ENCODE measurements around the gene CFAP77.

CFAP77 gene

GRCh38 chr9:132440735-132441134 lies 30.7 kb downstream of the CFAP77 start:
- DNase-seq (ENCODE audit: low spot score), result no peak
- TF ChIP-seq, protein P1, sequence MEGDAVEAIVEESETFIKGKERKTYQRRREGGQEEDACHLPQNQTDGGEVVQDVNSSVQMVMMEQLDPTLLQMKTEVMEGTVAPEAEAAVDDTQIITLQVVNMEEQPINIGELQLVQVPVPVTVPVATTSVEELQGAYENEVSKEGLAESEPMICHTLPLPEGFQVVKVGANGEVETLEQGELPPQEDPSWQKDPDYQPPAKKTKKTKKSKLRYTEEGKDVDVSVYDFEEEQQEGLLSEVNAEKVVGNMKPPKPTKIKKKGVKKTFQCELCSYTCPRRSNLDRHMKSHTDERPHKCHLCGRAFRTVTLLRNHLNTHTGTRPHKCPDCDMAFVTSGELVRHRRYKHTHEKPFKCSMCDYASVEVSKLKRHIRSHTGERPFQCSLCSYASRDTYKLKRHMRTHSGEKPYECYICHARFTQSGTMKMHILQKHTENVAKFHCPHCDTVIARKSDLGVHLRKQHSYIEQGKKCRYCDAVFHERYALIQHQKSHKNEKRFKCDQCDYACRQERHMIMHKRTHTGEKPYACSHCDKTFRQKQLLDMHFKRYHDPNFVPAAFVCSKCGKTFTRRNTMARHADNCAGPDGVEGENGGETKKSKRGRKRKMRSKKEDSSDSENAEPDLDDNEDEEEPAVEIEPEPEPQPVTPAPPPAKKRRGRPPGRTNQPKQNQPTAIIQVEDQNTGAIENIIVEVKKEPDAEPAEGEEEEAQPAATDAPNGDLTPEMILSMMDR (IDR thresholded peaks at IDR 0.05; ENCODE audit: borderline replicate concordance, control extremely low read depth, extremely low read depth, insufficient read depth, missing control alignments), result no peak
- in situ Hi-C loops (cut with MboI; ENCODE audit: low sequenced_read_pairs, unreplicated experiment), result no loop called here

- DNase-seq (ENCODE audit: low spot score), result no peak
- TF ChIP-seq, protein P1 (IDR thresholded peaks at IDR 0.05; ENCODE audit: borderline replicate concordance, control extremely low read depth, extremely low read depth, insufficient read depth, missing control alignments), result no peak
- in situ Hi-C loops (cut with MboI; ENCODE audit: low sequenced_read_pairs, unreplicated experiment), result no loop called here
Measured at GRCh38 chr9:132441404-132441803, 31.4 kb downstream of the CFAP77 start.

- TF ChIP-seq, protein P1 (IDR thresholded peaks at IDR 0.05; ENCODE audit: borderline replicate concordance, control extremely low read depth, extremely low read depth, insufficient read depth, missing control alignments), result no peak
- in situ Hi-C loops (cut with MboI; ENCODE audit: low sequenced_read_pairs, unreplicated experiment), result no loop called here
- no peak for DNase-seq (ENCODE audit: low spot score)
Measured at GRCh38 chr9:132443951-132444607, 34.1 kb downstream of the CFAP77 start.

DNA sequence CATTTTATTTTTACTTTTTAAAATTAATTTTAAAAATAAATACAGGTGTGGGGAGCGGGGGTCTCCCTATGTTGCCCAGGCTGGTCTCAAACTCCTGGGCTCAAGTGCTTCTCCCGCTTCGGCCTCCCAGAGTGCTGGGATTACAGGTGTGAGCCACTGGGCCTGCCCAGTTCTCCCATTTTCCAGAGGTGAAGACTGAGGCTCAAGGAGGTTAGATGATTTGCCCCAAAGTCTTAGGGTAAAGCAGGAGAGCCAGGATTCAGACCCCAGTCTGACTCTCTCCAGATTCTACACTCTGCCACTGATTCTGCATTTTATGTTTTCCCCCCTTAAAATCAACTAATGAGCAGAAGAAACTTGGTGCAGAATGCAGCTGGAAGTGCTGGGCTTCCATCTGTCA lies 36.9 kb downstream of the CFAP77 start:
- TF ChIP-seq, protein P1 (IDR thresholded peaks at IDR 0.05; ENCODE audit: borderline replicate concordance, control extremely low read depth, extremely low read depth, insufficient read depth, missing control alignments), result no peak
- DNase-seq (ENCODE audit: low spot score), result no peak
- in situ Hi-C loops (cut with MboI; ENCODE audit: low sequenced_read_pairs, unreplicated experiment), result no loop called here

DNA sequence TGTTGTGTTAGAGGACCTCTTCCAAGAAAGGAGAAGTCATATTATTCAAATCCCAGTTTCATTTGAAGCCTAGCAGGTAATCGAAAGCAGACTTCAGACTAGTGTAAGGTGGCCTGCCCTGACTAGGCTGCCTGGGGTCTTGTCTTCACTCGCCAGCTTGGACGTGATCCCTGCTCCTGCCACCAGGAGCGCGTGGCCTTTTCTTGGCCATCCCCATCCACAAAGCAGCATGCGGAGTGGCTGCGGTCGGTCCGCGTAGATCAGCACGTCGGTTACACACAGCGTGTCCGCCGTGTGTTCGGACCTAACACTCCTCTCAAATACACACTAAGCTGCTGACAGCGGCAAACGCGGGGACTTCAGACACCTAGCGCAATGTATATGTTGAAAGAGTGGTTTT lies 37.3 kb downstream of the CFAP77 start:
- in situ Hi-C loops (cut with MboI; ENCODE audit: low sequenced_read_pairs, unreplicated experiment), result no loop called here
- TF ChIP-seq, protein P1 (IDR thresholded peaks at IDR 0.05; ENCODE audit: borderline replicate concordance, control extremely low read depth, extremely low read depth, insufficient read depth, missing control alignments), result no peak
- DNase-seq (ENCODE audit: low spot score), result no peak

DNA sequence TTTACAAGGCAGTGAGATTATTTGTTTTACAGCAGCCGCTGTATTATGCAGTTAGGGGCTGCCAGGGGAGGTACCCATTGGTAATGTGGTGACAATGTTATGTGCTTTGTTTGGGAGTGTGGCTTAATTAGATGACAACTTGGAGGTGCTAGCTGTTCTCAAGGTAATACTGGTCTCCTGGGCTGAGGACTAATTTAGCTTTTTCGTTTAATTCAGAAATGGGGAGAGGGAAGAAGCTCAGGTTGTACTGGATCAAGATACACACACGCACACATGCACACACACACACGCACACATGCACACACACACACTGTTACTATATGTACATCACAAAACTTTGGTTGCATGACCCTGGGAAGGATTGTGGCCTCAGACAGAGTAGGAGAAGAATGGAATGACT lies 37.9 kb downstream of the CFAP77 start:
- TF ChIP-seq, protein P1 (IDR thresholded peaks at IDR 0.05; ENCODE audit: borderline replicate concordance, control extremely low read depth, extremely low read depth, insufficient read depth, missing control alignments), result no peak
- DNase-seq (ENCODE audit: low spot score), result no peak
- in situ Hi-C loops (cut with MboI; ENCODE audit: low sequenced_read_pairs, unreplicated experiment), result no loop called here
